DMS79 treated with DMSO at 0.1 percent for 48 hours (cell line): ENCODE data around the gene TIGAR.

Experiments used
- DNase-seq: peaks from one replicate; lab custom pipeline; 2025; lab: John Stamatoyannopoulos, UW

The TIGAR gene

DNA sequence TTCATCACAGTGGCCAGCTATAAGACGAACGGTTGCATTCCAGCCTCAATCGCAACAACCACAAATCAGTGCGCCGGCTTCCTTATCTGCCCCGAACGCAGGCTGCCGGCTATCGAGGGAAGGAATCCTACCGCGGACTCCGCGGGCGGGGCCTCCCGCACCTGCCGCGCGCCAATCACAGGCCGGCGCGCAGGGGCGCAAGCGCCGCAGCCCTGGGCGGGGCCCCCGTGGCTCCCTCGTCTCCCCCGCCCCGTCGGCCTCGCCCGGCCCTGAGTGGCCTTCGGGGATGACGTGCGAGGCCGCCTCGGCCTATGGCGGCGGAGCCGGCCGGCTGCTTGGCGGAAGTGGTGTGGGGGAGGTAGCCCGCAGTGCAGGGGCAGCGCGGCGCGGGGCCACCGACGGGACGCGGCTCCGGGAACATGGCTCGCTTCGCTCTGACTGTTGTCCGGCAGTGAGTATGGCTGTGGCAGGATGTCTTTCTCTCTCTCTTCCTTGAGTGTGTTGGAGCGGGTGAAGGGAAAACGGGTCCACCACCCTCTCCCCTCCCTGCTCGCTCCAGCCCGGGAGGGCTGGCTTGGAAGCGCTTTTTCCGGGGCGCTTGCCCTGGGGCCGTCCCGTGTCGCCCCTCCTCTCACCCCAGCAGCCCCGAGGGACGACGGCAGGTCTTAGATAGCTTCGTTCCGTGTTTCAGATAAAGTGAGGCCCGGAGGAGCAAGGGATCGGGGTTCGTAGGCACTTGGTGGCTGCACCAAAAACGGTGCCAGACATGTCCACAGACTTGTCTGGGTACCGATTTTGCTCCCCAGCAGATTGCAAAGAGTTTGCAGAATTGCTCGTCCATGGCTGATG, at the start of gene TIGAR:
TIGAR (plus strand) TSS at position 361 of the 849 bp plus-strand sequence; CDS start at position 420, 59 bp downstream.
- peak; percentile 85 for DNase-seq

DNA sequence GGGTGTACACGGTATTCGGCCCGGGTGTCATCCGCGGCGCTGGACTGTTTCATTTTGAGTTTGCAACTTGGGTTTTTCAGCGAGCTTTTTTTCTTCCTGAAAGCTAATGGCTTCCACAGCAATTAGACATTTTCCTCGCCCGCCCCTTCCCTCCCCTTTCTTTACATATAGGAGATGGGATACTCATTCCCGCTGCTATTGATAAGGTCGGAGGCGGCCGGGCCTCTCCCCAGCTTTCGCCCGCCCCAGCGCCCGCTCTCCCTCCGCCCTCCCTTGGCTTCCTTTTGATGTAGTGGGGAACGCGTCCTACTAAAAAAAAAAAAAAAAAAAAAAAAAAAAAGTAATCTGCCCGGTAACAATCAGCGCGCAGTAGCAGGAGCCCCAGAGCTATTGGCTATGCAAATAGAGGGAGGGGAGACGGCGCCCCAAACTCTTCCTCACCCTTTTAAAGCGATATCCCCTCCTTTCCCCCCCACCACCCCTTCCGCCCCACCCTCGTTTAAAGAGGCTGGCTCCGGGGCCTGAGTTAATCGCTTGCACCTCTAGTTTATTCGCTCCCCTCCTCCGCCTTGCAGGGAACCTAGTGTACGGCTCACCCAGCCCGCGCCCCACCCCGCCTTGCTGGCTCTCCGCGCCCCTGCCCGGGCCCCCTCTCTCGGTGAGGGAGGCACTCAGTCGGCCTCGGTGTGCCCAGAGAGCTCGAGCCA, 49.1 kb upstream of the TIGAR start:
- DNase-seq: no peak

DNA sequence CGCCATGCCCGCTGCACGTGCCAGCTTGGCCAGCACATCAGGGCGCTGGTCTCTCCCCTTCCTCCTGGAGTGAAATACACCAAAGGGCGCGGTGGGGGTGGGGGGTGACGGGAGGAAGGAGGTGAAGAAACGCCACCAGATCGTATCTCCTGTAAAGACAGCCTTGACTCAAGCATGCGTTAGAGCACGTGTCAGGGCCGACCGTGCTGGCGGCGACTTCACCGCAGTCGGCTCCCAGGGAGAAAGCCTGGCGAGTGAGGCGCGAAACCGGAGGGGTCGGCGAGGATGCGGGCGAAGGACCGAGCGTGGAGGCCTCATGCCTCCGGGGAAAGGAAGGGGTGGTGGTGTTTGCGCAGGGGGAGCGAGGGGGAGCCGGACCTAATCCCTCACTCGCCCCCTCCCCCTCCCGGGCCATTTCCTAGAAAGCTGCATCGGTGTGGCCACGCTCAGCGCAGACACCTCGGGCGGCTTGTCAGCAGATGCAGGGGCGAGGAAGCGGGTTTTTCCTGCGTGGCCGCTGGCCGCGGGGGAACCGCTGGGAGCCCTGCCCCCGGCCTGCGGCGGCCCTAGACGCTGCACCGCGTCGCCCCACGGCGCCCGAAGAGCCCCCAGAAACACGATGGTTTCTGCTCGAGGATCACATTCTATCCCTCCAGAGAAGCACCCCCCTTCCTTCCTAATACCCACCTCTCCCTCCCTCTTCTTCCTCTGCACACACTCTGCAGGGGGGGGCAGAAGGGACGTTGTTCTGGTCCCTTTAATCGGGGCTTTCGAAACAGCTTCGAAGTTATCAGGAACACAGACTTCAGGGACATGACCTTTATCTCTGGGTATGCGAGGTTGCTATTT, 48.4 kb upstream of the TIGAR start:
- no peak for DNase-seq

DNA sequence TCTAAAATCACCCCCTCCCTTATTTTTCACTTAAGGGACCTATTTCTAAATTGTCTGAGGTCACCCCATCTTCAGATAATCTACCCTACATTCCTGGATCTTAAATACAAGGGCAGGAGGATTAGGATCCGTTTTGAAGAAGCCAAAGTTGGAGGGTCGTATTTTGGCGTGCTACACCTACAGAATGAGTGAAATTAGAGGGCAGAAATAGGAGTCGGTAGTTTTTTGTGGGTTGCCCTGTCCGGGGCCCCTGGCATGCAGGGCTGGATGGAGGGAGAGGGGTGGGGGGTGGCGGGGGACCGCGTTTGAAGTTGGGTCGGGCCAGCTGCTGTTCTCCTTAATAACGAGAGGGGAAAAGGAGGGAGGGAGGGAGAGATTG, 47.8 kb upstream of the TIGAR start:
- DNase-seq: no peak

DNA sequence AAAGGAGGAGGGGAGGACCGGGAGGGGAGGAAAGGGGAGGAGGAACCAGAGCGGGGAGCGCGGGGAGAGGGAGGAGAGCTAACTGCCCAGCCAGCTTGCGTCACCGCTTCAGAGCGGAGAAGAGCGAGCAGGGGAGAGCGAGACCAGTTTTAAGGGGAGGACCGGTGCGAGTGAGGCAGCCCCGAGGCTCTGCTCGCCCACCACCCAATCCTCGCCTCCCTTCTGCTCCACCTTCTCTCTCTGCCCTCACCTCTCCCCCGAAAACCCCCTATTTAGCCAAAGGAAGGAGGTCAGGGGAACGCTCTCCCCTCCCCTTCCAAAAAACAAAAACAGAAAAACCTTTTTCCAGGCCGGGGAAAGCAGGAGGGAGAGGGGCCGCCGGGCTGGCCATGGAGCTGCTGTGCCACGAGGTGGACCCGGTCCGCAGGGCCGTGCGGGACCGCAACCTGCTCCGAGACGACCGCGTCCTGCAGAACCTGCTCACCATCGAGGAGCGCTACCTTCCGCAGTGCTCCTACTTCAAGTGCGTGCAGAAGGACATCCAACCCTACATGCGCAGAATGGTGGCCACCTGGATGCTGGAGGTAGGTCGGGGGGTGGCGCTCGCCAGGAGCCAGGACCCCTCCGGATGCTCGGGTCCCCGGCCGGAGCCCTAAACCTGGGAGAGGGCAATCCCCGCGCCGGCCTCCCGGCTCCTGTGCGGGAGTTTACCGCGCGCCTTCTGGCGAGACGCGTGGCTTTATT, 47.2 kb upstream of the TIGAR start, which contains the start of gene CCND2:
CCND2 (plus strand) TSS at position 111 of the 744 bp plus-strand sequence; CDS start at position 390, 279 bp downstream.
- peak; percentile 16 for DNase-seq

- no peak for DNase-seq
Observed at GRCh38 chr12:4274396-4275015, 46.5 kb upstream of the TIGAR start.

DNA sequence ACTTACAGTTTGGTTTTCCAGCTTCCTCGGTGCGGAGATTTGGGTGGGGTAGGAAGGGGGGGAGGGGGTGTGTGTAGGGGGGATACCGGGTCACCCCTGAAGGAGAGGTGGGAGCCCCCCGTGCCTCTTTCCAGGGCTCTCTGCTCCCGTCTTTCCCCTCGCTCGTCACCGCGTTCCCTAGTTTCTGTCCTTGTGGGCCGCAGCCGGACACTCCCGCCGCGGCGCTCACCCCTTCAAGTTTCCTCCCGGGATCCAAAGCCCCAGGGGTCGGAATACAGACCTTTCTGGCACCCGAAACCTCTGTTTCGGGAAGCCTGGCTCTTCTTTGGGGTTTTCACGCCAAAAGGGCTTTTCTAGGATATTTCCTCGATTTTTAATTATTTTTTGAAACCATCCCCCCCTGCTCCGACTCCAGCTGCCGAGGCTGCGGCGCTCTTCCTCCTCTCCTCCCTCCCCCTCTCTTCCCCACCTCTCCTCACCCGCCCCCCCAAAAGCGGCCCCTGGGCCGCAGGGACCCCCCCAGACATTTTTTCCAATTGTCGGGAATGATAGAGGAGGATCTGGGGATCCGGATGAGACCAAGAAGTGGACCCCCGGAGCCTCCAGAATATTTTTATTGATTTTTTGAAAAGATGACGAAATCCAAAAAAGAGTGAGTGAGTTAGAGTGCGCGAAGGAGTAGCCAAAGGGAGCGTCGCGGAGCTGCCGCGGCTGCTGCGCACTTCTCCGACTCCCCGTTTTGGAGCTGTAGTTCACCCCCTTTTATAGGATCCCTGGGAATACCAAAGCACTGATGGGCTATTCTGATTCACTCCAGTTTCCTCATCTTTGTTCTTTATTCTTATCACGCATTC, 45.8 kb upstream of the TIGAR start:
- no peak for DNase-seq

- DNase-seq: no peak
Observed at GRCh38 chr12:4275870-4276301, 45.1 kb upstream of the TIGAR start.

DNA sequence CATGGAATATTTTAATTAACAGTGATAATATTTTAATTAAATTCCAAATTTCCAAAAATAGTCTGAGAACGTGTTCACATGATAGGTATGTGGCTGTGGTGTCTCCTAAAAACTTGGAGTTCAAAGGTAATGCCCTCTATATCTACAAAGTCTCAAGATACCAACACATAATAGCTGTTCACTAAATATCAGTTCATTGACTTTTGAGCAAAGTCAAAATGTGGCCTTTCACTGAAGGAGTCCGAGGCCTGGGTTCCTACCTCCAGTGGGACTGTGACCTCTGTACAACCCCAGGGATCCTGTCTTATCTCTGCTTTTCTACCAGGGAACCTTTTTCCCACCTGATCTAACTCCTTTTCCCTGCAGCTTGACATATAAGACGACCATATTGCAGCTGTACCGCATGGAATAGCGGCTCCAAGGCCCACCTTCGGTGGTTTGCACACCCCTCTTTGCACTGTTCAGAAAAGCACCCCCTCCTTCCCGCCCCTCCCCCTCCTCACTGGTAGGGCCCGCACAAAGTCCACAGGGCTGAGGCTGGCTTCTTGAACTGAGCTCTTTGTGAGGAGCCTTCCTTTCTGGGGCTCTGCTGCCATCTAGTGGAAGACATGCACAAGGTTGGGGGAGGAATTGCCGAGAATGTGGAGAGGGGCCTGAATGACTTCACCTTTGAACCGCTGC, 44.3 kb upstream of the TIGAR start:
- peak; percentile 88 for DNase-seq

DNA sequence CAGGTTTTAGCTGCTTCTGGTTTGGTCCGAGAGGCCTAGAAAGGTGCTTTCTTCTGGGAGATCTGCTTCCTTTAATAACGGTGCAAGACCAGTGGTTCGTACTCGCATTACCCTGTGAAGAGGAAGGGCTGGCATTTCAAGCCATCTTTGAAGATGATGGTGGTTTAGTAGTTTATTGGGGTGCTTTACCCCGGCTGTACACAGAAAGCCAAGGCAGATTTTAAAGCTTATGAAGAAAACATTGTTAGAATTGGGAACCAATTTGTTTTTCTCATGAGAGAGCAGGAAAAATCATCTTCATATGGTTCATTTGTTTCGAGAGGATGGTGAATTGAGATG, 43.8 kb upstream of the TIGAR start:
- no peak for DNase-seq

GRCh38 chr12:4277857-4278256, 43.2 kb upstream of the TIGAR start:
- no peak for DNase-seq

- peak; percentile 92 for DNase-seq
Observed at GRCh38 chr12:4278329-4279197, 42.5 kb upstream of the TIGAR start.

- no peak for DNase-seq
Observed at GRCh38 chr12:4279198-4279690, 41.8 kb upstream of the TIGAR start.

DNA sequence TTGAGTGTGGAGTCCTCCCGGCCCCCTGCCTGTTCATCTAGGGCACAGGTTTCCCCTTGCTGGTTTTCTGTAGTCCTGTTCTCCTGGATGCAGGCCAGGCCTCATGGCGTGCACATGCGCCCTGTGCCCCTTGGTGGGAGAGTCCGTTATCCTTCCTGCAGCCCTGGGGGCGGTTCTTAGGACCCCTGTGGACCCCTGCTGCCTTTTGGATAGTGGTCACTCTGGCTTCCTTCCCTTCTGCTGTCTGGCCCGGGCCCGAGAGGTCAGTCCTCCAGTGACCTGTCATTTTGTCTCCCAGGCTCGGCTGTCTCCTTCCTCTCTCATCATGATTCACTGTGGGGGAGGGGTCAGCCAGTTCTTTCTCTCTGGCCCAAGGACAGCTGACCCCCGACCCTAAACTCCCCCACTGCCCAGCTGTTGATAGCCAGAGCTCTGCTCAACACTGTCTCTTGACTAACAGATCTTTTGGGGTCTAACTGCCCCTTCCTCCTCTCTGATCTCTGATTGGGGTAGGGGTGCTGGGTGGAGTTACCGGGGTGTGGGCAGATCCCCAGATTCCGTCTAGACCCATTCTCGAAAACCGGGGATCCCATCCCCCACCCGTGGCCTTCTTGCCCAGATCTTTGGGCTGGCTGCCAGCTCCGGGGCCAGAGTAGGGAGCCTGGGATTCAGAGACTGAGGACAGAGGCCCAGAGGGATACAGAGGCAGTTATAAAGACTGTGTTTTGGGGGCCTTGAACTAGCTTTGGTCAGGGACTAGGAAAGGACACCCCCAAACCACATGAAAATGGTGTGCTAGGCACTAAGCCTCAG, 40.5 kb upstream of the TIGAR start:
- no peak for DNase-seq

DNA sequence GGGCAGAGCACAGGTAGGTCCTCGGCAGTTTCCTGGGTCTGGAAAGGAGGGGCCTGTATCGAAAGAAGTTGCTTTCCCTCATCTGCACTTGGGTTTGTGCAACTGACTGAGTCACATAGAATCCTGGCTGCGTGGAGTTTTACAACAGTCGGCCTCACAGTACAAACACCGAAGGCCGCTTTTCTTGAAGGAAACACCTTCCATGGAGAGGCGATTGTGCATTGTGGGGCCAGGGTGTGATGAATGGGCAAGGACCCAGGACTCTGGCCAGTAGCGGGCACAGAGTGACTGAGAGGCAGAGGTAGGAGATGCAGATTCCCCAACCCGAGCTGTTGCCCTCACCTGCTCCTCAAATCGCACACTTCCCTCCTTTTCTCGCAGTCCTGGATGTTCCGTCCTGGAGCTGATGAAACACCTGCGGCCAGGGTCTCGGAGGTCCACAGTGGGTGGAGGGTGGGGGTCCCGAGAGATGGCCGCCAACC, 39.8 kb upstream of the TIGAR start:
- DNase-seq: no peak

DNA sequence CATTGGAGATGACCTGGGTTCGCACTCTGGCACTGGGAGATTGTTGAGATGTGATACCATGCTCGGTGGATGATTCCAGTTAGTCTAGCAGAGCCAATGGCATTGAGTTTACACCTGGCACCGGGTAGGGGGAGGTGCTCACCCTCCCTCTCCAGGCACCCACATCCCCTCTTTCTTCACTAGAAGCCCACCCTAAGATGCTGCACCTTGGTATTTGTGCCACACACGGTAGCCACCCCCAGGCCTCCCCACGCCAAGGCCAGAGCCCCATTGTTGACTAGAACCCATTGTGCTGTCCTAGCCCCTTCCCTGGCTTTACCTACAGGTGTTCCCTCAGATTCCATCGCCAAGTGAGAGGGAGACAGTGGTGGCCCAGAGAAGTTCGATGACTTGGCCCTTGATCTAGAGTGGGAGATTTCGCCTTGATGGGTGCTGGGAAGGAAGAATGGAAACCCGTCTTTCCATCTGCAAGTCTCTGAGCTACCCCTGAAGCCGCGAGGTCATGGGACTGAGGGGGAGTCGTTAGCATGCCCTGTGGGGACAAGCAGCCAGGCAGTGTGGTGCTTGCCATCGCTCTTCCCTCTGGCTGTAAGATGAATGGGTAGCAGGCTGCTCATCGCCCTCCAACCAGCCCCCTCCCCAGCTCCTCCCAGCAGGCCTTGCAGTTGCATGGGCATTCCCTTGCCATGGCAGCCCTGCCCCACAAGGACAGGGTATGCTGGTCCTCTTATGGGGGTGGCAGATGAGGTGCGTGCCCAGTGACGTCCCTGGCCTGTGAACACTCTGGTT, 38.7 kb upstream of the TIGAR start:
- DNase-seq: no peak
